Adrenal gland (tissue), 5 donors: ENCODE data around the gene MYL3.

Experiments used
- POLR2A ChIP-seq, 2 donors: fragments of 450-650 bp; IDR thresholded peaks; one replicate each; pipeline ENCODE4 v1.6.1; 2017; ENCODE audit warnings: antibody characterized with exemption in 2 of 2, mild to moderate bottlenecking in 2 of 2, moderate library complexity in 1 of 2
- TF ChIP-seq, protein P1 (sequence below), 6 experiments: fragments of 450-650 bp in 4 of 6; fragments of 200-600 bp in 2 of 6; sonication (generic) in 1 of 6; IDR thresholded peaks; 1 replicate in 5 of 6; 2 replicates in 1 of 6; pipeline versions ENCODE4 v1.5.1 to v1.8.0; 2016 to 2021; ENCODE audit warnings: antibody characterized with exemption in 6 of 6, mild to moderate bottlenecking in 2 of 6, moderate library complexity in 1 of 6
- donor health status: DM: no; HTN: no; CAD: no.

DNA sequence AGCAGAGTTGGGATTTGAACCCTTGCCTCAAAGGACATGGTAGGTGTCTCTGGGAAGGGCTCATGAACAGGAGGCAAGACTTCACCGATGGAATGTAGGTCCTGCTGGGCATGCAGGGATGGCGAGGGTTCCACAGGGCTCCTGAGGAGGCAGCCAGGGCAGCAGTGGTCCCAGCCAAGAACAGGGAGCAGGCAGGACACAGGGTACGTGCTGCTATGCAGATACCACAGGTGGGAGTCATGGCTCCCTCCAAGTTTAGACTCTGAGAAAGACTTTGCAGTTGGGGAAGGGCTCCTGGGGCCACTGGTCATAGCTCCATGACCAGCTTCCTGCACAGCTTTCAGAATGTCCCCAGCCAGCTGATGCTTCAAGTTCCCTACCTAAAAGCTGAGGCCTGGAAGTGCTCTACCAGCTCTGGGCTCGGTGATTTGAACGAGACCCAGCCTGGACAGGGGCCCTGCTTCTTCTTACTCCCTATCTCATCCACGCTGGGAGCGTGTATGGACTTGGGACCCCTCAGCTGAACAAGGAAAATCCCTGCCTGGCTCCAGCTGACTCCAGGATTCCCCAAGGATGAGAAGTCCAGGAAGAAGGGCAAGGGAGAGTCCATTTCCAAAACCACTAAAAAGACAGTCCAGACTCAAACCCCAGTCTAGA is 747 bp downstream of the MYL3 start:
- no peak for TF ChIP-seq POLR2A (IDR thresholded peaks at IDR 0.05)
- TF ChIP-seq, protein P1, sequence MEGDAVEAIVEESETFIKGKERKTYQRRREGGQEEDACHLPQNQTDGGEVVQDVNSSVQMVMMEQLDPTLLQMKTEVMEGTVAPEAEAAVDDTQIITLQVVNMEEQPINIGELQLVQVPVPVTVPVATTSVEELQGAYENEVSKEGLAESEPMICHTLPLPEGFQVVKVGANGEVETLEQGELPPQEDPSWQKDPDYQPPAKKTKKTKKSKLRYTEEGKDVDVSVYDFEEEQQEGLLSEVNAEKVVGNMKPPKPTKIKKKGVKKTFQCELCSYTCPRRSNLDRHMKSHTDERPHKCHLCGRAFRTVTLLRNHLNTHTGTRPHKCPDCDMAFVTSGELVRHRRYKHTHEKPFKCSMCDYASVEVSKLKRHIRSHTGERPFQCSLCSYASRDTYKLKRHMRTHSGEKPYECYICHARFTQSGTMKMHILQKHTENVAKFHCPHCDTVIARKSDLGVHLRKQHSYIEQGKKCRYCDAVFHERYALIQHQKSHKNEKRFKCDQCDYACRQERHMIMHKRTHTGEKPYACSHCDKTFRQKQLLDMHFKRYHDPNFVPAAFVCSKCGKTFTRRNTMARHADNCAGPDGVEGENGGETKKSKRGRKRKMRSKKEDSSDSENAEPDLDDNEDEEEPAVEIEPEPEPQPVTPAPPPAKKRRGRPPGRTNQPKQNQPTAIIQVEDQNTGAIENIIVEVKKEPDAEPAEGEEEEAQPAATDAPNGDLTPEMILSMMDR (IDR thresholded peaks at IDR 0.05), result no peak
